Dedifferentiated amniotic fluid mesenchymal stem cell (primary cell): ENCODE data around the gene STX16.

ENCODE experiments used
- DNase-seq: peaks from one replicate; pipeline ENCODE4 v3.0.0-alpha.2; 2016; ENCODE audit errors: extremely low spot score

Gene STX16

GRCh38 chr20:58710481-58711265 lies 59.6 kb downstream of the STX16 start:
- DNase-seq: no peak

GRCh38 chr20:58711266-58712051 lies 60.4 kb downstream of the STX16 start:
- no peak for DNase-seq

- no peak for DNase-seq
Measured at GRCh38 chr20:58712151-58712791, 61.2 kb downstream of the STX16 start.

- DNase-seq: no peak
Measured at GRCh38 chr20:58712806-58713731, 62.0 kb downstream of the STX16 start.

GRCh38 chr20:58713801-58714339 lies 62.8 kb downstream of the STX16 start:
- no peak for DNase-seq

GRCh38 chr20:58714340-58714922 lies 63.3 kb downstream of the STX16 start:
- DNase-seq: no peak

GRCh38 chr20:58714923-58715351 lies 63.9 kb downstream of the STX16 start:
- no peak for DNase-seq

- no peak for DNase-seq
Measured at GRCh38 chr20:58715391-58715800, 64.3 kb downstream of the STX16 start.

GRCh38 chr20:58715801-58716475 lies 64.9 kb downstream of the STX16 start:
- DNase-seq: no peak

- no peak for DNase-seq
Measured at GRCh38 chr20:58716476-58717277, 65.6 kb downstream of the STX16 start.

- DNase-seq: no peak
Measured at GRCh38 chr20:58717278-58718091, 66.4 kb downstream of the STX16 start.

GRCh38 chr20:58718121-58718563 lies 67.1 kb downstream of the STX16 start:
- DNase-seq: no peak

- no peak for DNase-seq
Measured at GRCh38 chr20:58718729-58719128, 67.6 kb downstream of the STX16 start.

GRCh38 chr20:58719258-58719657 lies 68.2 kb downstream of the STX16 start:
- DNase-seq: no peak

GRCh38 chr20:58719971-58720371 lies 68.9 kb downstream of the STX16 start:
- DNase-seq: no peak

- no peak for DNase-seq
Measured at GRCh38 chr20:58720890-58721289, 69.8 kb downstream of the STX16 start.

- no peak for DNase-seq
Measured at GRCh38 chr20:58721951-58722778, 71.1 kb downstream of the STX16 start.
